Ovary (tissue), 9 donors: ENCODE results near the gene CCDC51. TPM values are rescaled to one million over a fixed set of nuclear protein-coding genes. Genes with fewer than 3 reads are reported as not detected.
A peak's percentile ranks its signal among the peaks of the same experiment; 100 is the strongest.

ENCODE experiments used
- DNase-seq, 5 donors: peaks; one replicate each; pipeline ENCODE4 v3.0.0-alpha.2; 2019 to 2020
- H3K27ac ChIP-seq, 2 donors: fragments of 200-600 bp; one replicate each; pipeline versions ENCODE4 v1.5.1 to v1.8.0; 2019 to 2022
- H3K27me3 ChIP-seq: fragments of 200-600 bp; one replicate; pipeline ENCODE4 v1.8.0; 2022
- H3K36me3 ChIP-seq: fragments of 200-600 bp; sonication (generic); one replicate; pipeline ENCODE4 v1.5.1; 2019
- H3K4me1 ChIP-seq: one replicate; pipeline ENCODE4 v1.8.1; 2013; ENCODE audit warnings: mild to moderate bottlenecking, moderate library complexity; ENCODE audit not compliant: insufficient read depth
- H3K4me3 ChIP-seq: fragments of 200-600 bp; sonication (generic); one replicate; pipeline ENCODE4 v1.5.1; 2017
- H3K9me3 ChIP-seq, 2 donors: fragments of 200-600 bp in 1 of 2; sonication (generic) in 1 of 2; one replicate each; pipeline versions ENCODE4 v1.5.1 to v1.8.1; 2013 to 2019; ENCODE audit warnings: mild to moderate bottlenecking in 1 of 2, moderate library complexity in 1 of 2
- CTCF ChIP-seq, 3 donors: fragments of 450-650 bp in 2 of 3; fragments of 200-600 bp in 1 of 3; IDR thresholded peaks; one replicate each; pipeline versions ENCODE4 v1.5.1 to v1.8.0; 2016 to 2022; ENCODE audit warnings: antibody characterized with exemption in 3 of 3, mild to moderate bottlenecking in 1 of 3
- EP300 ChIP-seq: sonication (generic); formaldehyde crosslinking; IDR thresholded peaks from one replicate; pipeline ENCODE4 v1.6.1; 2017; ENCODE audit warnings: antibody characterized with exemption
- POLR2A ChIP-seq: fragments of 450-650 bp; IDR thresholded peaks from one replicate; pipeline ENCODE4 v1.6.1; 2017; ENCODE audit warnings: antibody characterized with exemption, mild to moderate bottlenecking, moderate library complexity
- WGBS, 3 donors: extraction: QIAGEN DNeasy Blood & Tissue Kit in 1 of 3; methylation state at CpG; one replicate each; pipeline versions ENCODE4 v1.1.5 to v1.1.7; 2013 to 2017; 5-methylcytosine and 5-hydroxymethylcytosine counted together
- intact Hi-C, 4 donors: fragments of 100-400 bp; cut with DNase I; formaldehyde crosslinking; loops; one replicate each; pipeline versions ENCODE4 v1.11.0 to v1.15.1; 2022 to 2023
- polyA plus RNA-seq, 2 donors: library from polyadenylated mRNA; stranded (reverse); fragments of 200-250 nt in 1 of 2; fragments of 350-450 nt in 1 of 2; fragmentation: Illumina TruSeq in 1 of 2; extraction: RNeasy Lipid Tissue Mini Kit (QIAGEN cat#74804) in 1 of 2; gene quantifications; one replicate each; pipeline ENCODE4 v1.2.3, GENCODE V29; 2013 to 2014
- total RNA-seq, 7 donors: library from RNA; depleted of rRNA in 2 of 7; stranded (reverse); fragments of >200 nt in 2 of 7; fragmentation: NEBNext Ultra II Directional in 3 of 7; extraction: Animal tissue kit (Norgen Biotek cat#: 25700) in 3 of 7; gene quantifications; one replicate each; pipeline versions ENCODE4 v1.1.0 to v1.2.4, GENCODE V29; 2016 to 2023
- donor health status: DM: no; HTN: no; CAD: no; lungs with moderate emphysema.
- donor health status: DM: no; HTN: no; CAD: no.
- donor health status: Bipolar disorder and iron deficiency.
- donor health status: DM: yes; HTN: yes; CAD: no.
- donor health status: DM: no; HTN: no; CAD: no.
- donor health status: DM: yes; HTN: yes; CAD: no.

CCDC51 gene
- total and polyA plus RNA-seq, 9 donors: 6.3 to 9.9 (median 7.7) TPM

GRCh38 chr3:48411606-48412374, 28.1 kb downstream of the CCDC51 start:
- H3K27ac ChIP-seq: no peak overlapping the region
- no peaks in the 10 kb centered on the region for H3K27me3 ChIP-seq
- TF ChIP-seq CTCF (IDR thresholded peaks at IDR 0.05): no peak
- no peak for TF ChIP-seq EP300
- no peak for TF ChIP-seq POLR2A
- no peaks in the 10 kb centered on the region for H3K9me3 ChIP-seq
- DNase-seq: peak in 1 of 5 donors; percentile 11
- no peaks in the 10 kb centered on the region for H3K4me1 ChIP-seq
- no peak overlapping the region for H3K4me3 ChIP-seq
- intact Hi-C loops: no loop called here
- WGBS, 3 donors: 90 to 94% (median 91%) methylated on average over 11 of the region's 11 CpGs
- H3K36me3 ChIP-seq: no peaks in the 10 kb centered on the region

- no peaks in the 10 kb centered on the region for H3K4me1 ChIP-seq
- intact Hi-C loops: no loop called here
- no peaks in the 10 kb centered on the region for H3K9me3 ChIP-seq
- DNase-seq: peak in 1 of 5 donors; percentile 13
- no peaks in the 10 kb centered on the region for H3K27me3 ChIP-seq
- no peak overlapping the region for H3K4me3 ChIP-seq
- H3K36me3 ChIP-seq: no peaks in the 10 kb centered on the region
- TF ChIP-seq EP300: no peak
- TF ChIP-seq POLR2A: no peak
- TF ChIP-seq CTCF (IDR thresholded peaks at IDR 0.05): no peak
- 92 to 95% (median 94%) methylated on average over 9 of the region's 9 CpGs for WGBS, 3 donors
- H3K27ac ChIP-seq: no peak overlapping the region
Observed at GRCh38 chr3:48411041-48411588, 28.8 kb downstream of the CCDC51 start.

GRCh38 chr3:48410205-48411040, 29.5 kb downstream of the CCDC51 start:
- H3K9me3 ChIP-seq: no peaks in the 10 kb centered on the region
- no peak overlapping the region for H3K4me3 ChIP-seq
- H3K36me3 ChIP-seq: no peaks in the 10 kb centered on the region
- DNase-seq: peak in 4 of 5 donors; percentile 14 to 24 (median 18)
- no peaks in the 10 kb centered on the region for H3K27me3 ChIP-seq
- 94 to 97% (median 94%) methylated on average over 16 of the region's 16 CpGs for WGBS, 3 donors
- intact Hi-C loops: no loop called here
- TF ChIP-seq POLR2A (no peak), EP300 (no peak), CTCF (IDR thresholded peaks at IDR 0.05) (no peak)
- H3K4me1 ChIP-seq: no peaks in the 10 kb centered on the region
- no peak overlapping the region for H3K27ac ChIP-seq

- Histone ChIP-seq H3K36me3 (no peaks in the 10 kb centered on the region), H3K4me3 (no peak overlapping the region), H3K27ac (no peak overlapping the region), H3K27me3 (no peaks in the 10 kb centered on the region), H3K4me1 (no peaks in the 10 kb centered on the region), H3K9me3 (no peaks in the 10 kb centered on the region)
- intact Hi-C loops: no loop called here
- TF ChIP-seq POLR2A (no peak), EP300 (no peak), CTCF (IDR thresholded peaks at IDR 0.05) (no peak)
- WGBS, 3 donors: 89 to 92% (median 90%) methylated on average over 31 of the region's 31 CpGs
- DNase-seq: peak in 4 of 5 donors; percentile 7 to 21 (median 18)
Observed at GRCh38 chr3:48409291-48410201, 30.4 kb downstream of the CCDC51 start.
